GM12875 (cell line): ENCODE measurements around the gene PDHB.

ENCODE experiments used
- H3K4me3 ChIP-seq: one replicate; pipeline ENCODE4 v1.5.1; 2011; ENCODE audit warnings: low read depth, low read length, control low read depth
- CTCF ChIP-seq: IDR thresholded peaks from 2 replicates; pipeline ENCODE4 v1.5.1; 2011; ENCODE audit warnings: low read depth, mild to moderate bottlenecking, control low read depth, inconsistent platforms, low read length, moderate library complexity, borderline replicate concordance; ENCODE audit not compliant: insufficient read depth

PDHB gene

GRCh38 chr3:58377750-58378149 is 55.9 kb downstream of the PDHB start:
- H3K4me3 ChIP-seq, result no peak overlapping the region
- no peak for TF ChIP-seq CTCF
